ENCODE measurements around the gene HSPA1L.
A peak's percentile ranks its signal among the peaks of the same experiment; 100 is the strongest.
"Not testable (repeated sequence)": the region's sequence is repeated elsewhere in the genome, so short reads cannot be mapped to it uniquely, and the experiment has no call there.

The HSPA1L gene

DNA sequence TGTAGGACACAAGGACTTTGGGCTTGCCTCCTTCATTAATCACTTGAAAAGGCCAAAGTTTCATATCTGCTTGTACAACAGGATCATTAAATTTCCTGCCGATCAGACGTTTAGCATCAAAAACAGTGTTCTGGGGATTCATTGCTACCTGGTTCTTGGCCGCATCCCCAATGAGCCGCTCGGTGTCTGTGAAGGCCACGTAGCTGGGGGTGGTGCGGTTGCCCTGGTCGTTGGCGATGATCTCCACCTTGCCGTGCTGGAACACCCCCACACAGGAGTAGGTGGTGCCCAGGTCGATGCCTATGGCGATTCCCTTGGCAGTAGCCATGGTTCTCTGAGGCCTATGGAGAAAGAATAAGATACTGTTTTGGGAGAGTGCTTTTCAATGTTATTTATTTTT, 3.4 kb downstream of the HSPA1L start:
- DNase-seq, result no peak

DNA sequence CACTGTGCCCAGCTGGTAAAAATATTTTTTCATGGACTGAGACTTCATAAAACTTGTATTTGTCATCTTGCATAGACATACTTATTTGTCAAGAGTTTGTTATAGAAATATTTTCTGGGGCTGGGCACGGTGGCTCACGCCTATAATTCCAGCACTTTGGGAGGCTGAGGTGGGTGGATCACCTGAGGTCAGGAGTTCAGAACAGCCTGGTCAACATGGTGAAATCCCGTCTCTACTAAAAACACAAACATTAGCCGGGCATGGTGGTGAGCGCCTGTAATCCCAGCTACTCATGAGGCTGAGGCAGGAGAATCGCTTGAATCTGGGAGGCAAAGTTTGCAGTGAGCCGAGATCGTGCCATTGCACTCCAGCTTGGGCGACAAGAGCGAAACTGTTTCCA, 6.5 kb downstream of the HSPA1L start:
- not testable (repeated sequence) for DNase-seq

DNA sequence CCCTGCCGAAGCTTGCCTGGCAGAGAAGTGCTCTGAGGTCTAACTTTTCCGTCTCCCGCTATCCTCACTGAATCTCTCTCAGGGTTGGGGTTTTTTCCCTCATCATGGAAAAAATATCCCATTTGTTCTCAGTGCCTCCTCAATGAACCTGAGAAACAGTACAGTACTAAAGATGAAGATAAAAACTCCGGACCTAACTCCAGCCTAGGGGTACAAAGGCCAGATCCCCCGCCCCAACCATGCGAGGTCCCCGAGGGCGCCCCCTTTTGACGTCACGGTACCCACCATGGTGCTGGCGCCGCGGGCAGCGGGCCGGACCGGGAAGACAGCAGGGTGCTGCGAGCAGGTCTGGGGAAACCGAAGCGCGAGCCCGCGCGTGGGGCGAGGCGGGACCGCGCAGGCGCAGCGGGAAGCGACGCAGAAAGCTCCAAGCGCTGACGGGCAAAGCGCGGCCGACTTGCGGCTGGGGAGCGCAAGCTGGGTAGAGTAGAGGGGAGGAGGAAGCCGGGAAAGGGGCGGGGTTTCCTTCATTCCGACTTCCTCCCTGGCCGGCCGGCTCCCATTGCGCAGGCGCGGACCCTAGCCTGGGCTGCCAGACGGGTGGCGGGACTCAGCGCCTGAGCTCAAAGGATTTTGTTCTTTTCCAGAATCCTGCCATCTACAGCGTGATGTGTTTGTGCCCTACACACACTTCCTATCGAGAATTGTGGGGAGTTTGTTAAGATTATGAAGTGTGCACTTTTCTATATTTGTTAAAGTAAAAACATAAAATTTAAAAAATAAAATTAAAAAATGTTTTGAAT, 8.4 kb downstream of the HSPA1L start, which contains the start of gene LSM2:
Gene LSM2 (minus strand): TSS at position 497 of the 803 bp plus-strand sequence. CDS start 209 bp downstream, at position 288.
- DNase-seq, result peak; percentile 91

DNA sequence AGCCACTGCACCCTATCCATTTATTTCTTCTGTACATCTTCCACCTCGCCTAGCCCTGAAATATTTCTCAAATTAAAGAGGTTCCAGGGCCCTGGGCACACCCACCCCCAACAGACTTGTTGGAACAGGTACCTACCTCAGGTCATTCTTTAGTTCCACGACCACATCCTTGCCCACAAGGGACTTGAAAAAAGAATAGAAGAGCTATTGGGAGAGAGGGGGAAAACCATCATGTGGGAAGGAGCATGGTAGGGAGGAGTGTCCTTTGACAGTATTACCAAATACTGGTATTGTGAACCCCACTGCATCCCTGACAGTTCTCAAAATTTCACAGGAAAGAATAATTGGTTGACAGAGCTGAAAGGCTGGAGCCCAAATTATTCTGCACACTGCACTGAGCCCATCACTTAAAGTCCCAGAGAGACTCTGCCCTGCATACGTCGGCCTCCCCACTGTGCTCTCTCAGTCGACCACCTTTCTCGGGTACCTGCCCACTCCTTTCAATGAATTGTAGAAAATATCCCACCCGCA, 9.1 kb downstream of the HSPA1L start:
- DNase-seq, result no peak

DNA sequence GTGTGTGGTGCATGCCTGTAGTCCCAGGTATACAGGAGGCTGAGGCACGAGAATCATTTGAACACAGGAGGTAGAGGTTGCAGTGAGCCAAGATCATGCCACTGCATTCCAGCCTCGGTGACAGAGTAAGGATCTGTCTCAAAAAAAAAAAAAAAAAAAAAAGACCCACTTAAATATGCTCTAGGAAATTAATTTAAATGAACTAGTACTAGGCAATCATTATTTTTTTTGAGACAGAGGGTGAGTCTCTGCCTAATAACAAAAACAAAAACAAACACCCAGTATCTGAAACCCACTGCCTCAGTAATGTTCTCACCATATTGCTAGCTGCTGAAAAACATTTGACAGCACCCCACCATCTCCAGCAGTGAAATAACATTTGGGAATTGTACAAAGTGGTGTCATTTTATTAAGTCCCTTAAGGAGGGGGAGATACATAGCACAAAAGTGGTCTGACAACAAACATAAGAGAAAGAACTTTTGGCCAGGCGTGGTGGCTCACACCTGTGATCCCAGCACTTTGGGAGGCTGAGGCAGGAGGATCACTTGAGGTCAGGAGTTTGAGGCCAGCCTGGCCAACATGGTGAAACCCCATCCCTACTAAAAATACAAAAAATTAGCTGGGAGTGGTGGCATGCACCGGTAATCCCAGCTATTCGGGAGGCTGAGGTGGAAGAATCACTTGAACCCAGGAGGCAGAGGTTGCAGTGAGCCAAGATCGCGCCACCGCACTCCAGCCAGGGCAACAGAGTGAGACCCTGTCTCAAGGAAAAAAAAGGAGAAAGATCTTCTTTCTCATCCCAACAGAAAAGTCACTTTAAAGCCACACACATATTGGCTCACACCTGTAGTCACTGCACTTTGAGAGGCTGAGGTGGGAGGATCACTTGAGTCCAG, 13.8 kb downstream of the HSPA1L start:
- not testable (repeated sequence) for DNase-seq

DNA sequence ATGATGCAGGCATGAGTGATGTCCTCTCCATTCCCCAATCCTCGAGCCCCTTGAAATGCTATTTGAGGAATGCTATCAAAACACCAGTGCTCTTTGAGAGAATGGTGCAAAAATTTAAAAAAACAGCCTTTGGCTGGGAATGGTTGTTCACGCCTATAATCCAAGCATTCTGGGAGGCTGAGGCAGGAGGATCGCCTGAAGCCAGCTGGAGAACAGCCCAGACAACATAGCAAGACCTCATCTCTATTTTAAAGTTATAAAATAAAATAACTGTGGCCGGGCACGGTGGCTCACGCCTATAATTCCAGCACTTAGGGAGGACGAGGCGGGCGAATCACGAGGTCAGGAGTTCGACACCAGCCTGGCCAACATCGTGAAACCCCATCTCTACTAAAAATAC, 15.3 kb downstream of the HSPA1L start:
- DNase-seq, result no peak

DNA sequence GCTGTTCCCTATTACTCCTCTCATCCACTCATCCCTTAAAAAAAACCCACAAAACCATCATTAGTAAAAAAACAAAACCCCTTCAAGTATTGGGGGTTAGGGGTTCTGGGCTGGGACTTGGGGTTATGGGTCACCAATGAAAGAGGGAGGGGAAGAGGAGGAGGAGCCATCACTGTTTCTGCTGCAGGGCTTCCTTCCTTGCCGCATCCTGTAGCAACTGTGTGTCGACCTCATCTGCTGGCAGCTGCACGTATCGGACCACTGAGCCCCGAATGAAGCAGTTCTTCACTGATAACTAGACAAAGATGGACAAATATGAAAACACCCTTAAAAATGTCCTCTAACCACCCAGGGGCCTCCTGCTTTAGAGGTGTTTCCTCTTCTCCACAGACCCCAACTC, 17.5 kb downstream of the HSPA1L start:
- DNase-seq, result no peak

DNA sequence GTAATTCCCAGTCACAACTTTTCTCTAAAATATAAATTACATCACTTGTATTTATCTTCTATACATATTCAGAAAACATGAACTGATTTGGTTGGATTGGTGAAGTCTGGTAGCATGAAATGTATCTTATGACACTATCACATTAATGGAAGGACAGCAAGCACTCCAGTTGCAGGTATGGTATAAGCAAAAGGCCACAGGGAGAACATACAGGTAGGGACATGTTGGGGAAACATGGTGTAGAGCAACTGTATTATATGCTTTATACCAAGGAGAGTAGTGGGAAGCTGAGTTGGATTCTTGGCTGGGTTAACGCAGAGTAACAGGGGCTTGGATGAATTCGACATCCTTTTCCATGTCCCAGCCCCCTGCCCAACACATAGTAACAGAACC, 18.1 kb downstream of the HSPA1L start:
- DNase-seq, result no peak

DNA sequence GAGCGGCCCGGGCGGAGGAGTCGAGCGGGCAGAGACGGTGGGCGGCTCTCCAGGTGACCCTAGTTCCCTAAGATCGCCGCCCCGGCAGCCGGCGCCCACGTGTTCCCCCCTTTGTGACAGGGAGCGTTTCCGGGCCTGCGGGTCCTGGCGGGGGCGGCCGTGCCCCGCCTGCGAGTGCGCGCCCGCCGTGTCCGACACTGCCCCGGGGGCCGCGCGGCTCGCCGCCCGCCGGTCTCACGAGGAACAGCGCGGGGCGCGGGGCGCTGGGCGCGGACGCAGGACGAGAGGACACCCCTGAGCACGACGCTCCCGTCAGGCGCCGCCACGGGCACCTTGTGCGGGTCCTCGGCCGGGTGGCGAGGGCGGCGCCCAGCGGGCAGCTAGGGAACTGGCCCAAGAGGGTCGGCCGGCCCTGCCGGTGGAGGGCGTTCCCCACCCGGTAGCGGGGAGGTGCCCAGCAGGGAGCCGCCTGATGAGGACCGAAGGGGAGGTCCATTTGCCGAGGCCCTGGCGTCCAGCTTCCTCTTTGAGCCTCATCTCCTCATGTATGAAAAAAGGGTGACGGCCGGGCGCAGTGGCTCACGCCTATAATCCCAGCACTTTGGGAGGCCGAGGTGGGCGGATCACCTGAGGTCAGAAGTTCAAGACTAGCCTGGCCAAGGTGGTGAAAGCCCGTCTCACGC, 19.3 kb downstream of the HSPA1L start, which contains the start of gene VARS1:
Gene VARS1 (minus strand): TSS at position 137 of the 683 bp plus-strand sequence. CDS start 535 bp downstream, outside the sequence.
- peak; percentile 71 for DNase-seq

DNA sequence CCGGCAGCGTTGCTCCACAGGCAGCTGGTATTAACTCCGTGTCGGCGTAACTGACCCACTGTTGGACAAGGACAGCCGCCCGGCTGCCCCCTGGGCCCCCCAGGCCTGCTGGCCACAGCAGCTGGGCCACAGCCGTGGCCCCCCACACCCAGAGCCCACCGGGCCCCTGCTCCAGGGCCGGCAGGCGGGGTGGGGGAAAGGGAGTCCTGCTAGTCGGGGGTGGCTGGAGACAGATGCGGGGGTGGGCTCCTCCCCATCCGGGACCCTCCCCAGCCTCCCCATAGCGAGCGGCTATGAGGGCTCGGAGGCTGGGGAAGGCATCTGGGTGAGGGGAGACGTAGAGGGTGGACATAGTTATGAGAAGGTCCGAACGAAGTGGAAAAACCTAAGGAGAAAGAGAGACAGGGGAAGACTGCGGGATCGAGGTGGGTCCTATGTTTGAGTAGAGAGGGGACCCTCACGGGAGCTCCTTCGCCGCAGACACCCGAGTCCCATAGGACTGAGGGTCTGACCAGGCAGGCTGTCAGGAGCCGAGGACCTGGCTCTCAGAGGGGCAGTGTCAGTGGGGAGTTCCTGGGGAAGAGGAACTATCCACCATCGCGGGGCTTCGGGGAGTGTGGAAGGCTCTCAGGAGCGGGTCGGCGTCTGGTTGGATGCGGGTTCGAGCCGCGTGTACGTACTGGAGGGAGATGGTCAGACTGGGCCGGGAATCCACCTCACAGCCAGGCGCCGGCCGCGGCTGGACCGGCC, 20.0 kb downstream of the HSPA1L start:
- peak; percentile 39 for DNase-seq

DNA sequence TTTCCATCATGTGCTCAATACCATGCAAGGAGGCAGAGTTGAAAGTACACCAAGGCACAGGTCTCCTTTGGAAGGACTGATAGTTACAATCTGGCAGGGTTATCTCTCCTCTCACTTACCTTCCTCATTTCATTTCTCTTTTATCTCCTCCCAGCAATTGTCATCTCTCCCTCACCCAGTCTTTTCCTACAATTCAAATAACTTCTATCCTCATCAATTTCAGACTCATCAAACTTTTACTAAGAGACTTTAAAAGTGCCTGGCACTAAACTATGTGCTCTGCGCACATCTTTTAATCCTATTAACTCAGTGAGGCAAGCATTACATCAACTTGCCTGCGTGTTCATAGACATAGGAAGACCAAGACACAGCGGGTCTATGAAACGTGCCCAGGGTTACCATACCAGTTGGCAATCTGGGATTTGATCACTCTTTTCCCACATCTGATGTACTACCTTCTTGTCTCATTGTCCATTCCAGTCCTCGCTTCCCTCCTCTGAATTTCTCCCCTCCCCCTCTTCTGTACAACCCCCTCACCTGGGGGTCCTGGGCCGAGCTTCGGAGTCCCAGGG, 20.7 kb downstream of the HSPA1L start:
- DNase-seq, result peak; percentile 4

DNA sequence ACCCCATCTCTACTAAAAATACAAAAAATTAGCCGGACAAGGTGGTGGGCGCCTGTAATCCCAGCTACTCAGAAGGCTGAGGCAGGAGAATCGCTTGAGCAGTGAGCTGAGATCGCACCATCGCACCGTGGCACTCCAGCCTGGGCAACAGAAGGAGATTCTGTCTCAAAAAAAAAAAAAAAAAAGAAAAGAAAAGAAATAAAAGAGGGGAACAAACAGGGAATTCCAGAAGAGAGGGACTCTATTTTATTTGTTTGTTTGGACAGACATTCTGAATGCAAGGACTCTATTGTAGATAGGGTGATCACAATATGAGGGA, 21.2 kb downstream of the HSPA1L start:
- DNase-seq, result not testable (repeated sequence)

DNA sequence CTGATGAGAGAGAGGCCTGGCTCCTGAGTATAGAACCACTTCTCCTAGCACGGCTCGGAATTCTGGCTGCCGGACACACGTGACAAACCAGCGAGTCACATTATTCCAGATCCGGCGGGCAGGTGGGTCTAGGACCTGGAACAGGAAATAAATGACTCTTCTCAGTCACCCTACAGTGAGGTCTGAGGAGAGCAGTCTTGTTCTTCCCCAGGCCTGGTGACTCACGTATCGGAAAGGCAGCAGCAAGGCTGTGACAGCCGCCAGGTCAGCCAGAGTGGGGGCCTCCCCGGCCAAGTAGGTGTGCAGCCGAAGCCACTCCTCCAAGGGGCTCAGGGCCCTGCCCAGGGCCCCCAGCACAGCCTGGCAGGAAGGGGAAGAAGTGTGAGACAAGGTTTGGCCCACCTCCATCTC, 22.3 kb downstream of the HSPA1L start:
- no peak for DNase-seq

DNA sequence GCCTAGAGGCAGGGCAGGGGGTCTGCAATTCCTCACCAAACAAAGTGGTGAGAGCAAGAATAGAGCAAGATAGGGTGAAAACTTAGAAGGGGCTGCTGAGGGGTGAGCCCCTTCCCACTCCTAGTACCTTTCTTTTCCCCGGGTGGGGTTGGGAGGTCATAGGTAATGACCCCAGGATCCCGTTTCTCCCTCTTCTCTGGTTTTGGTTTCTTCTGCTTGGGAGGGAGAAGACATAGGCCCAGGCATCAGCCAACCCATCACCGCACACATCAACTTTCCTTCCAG, 23.1 kb downstream of the HSPA1L start:
- DNase-seq, result no peak

DNA sequence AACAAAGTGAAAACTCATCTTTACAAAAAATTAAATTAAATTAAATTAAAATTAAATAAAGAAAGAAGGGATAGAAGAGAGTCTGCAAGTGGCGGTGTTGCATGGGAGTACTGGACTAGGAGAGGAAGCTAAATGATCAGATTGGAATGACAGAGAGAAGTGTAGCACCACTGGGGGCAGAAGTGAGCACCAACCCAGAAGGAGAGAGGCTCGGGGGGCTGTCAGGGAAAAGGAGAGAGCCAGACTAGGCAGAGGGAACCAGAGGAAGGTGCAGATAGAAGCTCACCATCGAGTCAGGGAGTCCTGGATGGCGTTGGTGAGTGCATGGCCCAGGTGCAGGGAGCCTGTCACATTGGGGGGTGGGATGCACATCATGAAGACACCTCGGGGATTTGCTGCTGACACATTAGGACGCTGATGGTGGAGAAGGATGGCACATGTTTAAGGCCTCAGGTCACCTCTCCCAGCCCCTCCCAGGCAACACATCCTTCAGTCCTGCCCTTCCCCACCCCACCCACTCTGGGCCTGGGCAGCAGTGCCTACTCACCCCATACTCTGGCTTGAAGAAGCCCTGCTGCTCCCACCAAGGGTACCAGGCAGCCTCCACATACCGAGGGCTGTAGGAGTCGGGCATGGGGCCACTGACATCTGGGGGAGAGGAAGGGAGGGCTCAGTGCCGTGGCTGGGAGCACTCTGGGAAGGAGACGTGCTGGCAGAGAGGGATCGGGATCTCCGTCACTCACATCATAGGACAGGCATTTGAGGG, 23.6 kb downstream of the HSPA1L start:
- peak; percentile 40 for DNase-seq

DNA sequence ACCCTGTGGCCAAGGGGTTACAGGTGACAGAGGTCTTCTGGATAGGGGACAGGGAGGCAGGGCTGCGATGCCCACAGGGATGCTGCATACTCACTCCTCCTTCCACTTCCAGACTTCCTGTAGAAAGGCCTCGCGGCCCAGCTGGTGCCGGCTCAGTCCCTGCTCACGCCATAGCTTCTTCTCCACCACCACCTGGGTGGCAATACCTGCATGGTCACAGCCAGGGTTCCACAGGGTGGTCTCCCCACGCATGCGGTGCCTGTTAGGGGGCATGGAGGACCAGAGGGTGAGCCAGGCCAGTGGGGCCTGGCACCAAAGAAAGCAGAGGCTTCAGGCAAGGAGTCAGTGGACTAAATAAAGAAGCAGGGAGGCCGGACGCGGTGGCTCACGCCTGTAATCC, 29.6 kb downstream of the HSPA1L start:
- no peak for DNase-seq

DNA sequence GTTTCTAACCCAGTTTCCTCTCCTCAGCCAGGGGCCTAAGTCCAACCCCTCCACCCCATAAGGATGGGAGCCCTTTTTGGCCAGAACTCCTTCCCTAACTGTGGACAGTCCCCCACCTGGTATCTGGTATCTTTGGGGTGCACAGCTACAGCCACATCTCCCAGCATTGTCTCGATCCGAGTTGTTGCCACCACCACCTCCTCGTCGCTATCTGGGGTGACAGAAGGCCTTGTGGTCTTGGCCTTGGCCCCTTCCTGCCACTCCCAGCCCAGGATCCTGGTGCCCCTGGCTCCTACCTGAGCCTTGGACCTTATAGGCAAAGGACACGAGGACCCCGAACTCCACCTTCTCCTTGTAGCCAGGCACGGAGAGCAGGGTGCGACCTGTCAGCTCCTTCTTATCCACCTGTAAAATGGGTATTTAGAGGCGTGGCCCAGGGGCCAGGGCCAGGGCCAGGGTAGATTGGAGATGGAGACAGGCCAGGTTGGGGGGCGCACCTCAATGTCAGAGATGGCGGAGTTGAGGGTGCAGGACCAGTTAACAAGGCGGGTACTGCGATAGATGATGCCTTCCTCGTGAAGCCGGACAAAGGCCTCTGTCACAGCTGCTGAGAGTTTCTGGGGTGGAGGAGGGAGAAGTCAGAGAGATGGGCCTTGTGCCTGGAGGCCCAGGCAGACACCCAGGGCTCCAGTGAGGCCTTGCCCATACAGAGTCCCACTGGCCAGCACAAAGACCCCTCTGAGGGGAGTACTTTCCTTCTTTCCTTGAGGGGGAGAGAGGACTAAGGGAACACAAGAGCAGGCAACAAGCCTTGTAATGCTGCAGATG, 30.8 kb downstream of the HSPA1L start:
- DNase-seq, result no peak

DNA sequence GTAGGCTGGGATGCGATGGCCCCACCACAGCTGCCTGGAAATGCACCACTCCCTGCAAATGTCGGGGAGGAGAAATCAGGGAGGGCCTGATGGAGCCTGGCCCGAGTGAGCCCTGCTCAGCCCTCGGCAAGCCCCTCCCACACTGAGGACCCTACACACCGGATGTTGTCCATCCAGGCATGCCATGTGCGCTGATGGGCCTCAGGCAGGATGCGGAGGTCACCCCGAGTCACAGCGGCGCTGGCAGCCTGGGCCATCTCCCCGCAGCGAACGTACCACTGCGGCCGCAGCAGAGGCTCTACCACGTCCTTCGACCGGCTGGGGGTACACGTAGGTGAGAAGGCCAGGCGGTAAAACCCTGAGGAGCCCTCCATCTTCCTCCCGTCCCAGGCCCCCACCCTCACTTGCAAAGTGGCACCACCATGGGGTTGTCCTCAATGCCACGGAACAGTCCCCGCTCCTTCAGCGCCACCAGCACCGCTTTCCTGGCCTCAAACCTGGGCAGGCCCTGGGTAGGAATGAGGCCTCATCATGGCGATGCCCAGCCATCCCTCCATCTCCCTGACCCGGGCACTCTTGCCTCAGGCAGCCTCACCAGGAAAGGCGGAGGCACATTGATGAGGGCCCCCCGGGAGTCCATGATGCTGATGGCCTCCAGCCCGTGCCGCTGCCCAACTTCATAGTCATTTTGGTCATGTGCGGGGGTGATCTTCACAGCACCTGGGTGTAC, 32.8 kb downstream of the HSPA1L start:
- DNase-seq, result no peak

DNA sequence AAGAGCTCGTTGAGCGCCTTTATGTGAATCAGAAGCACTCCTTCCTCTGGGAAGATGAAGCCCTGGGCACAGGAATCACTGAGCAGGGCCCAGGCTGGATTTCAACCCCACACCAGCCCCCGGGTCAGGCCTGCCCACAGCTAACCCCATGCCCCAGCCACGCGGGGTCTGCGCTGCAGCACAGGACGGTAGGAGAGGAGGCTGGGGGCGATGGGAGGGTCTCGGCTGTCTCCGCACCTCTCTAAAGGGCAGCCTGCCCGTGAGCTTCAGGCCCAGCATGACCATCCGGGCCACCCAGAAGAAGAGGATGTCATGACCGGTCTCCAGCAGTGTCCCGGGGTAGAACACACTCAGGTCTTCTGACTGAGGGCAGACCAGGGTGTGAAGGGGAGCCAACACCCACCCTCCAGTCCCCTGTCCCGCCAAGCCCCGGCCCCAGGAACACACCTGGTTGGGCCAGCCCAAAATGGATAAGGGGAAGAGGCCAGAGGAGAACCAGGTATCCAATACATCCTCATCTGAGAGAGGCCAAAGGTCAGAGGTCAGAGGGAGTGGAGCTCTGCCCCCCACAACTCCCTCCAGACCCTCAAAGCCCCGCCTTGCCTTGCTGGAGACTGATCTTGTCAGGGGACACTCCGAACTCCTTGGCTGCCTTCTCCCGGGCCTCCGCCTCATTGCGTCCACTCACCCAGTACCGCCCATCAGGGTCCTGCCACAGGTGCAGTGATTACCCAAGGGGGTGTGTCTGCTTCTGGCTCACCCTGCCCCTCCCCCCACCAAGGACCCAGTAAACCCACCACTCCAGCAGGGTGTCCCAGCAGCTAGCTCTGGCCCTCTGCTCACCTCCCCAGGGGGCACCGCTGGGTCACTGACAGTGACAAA, 33.6 kb downstream of the HSPA1L start:
- DNase-seq, result no peak
